Measurements from ENCODE around the gene GALNT8. TPM values are rescaled to one million over a fixed set of nuclear protein-coding genes. Genes with fewer than 3 reads are reported as not detected.

The GALNT8 gene
- polyA plus RNA-seq, 3 donors: 0.04 TPM; not detected in 2

- Mint-ChIP-seq H3K9me3 (peaks cover 0 to 3% (median 0%) of the 10 kb centered on the region in 7 donors), H3K4me1 (no peaks in the 10 kb centered on the region), H3K4me3 (no peak overlapping the region), H3K27me3 (ENCODE audit: low read depth in 3 of 3) (peaks cover 5 to 15% (median 8%) of the 10 kb centered on the region in 3 donors), H3K27ac (no peak overlapping the region), H3K36me3 (no peaks in the 10 kb centered on the region)
- no peak overlapping the region for H3K4me3 ChIP-seq (replicated peaks in 1 of 3; ENCODE audit: low read depth in 2 of 3, low read length in 3 of 3)
- H2AFZ ChIP-seq (ENCODE audit: insufficient read depth, low read depth, low read length, poor library complexity, severe bottlenecking): no peak overlapping the region
- no peak overlapping the region for H3K4me2 ChIP-seq (replicated peaks; ENCODE audit: extremely low read depth, low read length, poor library complexity, severe bottlenecking)
- DNase-seq: no peak
- H3K27ac ChIP-seq (ENCODE audit: low read depth in 1 of 2, low read length in 2 of 2): no peak overlapping the region
- H3K9ac ChIP-seq (ENCODE audit: insufficient read depth, low read length, poor library complexity, severe bottlenecking): no peak overlapping the region
- no peak for TF ChIP-seq CTCF (IDR thresholded peaks at IDR 0.05)
- no peaks in the 10 kb centered on the region for H3K4me1 ChIP-seq (ENCODE audit: control insufficient read depth in 1 of 2, insufficient read depth in 2 of 2, low read length in 2 of 2)
- H3K27me3 ChIP-seq (ENCODE audit: control insufficient read depth in 2 of 2, insufficient read depth in 2 of 2, low read length in 2 of 2): peaks cover 0 to 2% of the 10 kb centered on the region in 2 donors
- WGBS (ENCODE audit: insufficient coverage): no CpG with 5 or more reads among the region's 4 CpGs
- no peaks in the 10 kb centered on the region for H3K79me2 ChIP-seq (ENCODE audit: insufficient read depth, low read length)
- intact Hi-C loops (cut with micrococcal nuclease): no loop called here
- H4K20me1 ChIP-seq (ENCODE audit: insufficient read depth, low read length): no peaks in the 10 kb centered on the region
- no peaks in the 10 kb centered on the region for H3K36me3 ChIP-seq (replicated peaks in 1 of 2; ENCODE audit: control insufficient read depth in 1 of 2, insufficient read depth in 2 of 2, low read length in 2 of 2)
- no peaks in the 10 kb centered on the region for H3K9me3 ChIP-seq (replicated peaks in 1 of 2; ENCODE audit: control insufficient read depth in 1 of 2, insufficient read depth in 1 of 2, low read length in 2 of 2)
These were observed 22.8 kb downstream of the GALNT8 start for GRCh38 chr12:4743046-4743445.

DNA sequence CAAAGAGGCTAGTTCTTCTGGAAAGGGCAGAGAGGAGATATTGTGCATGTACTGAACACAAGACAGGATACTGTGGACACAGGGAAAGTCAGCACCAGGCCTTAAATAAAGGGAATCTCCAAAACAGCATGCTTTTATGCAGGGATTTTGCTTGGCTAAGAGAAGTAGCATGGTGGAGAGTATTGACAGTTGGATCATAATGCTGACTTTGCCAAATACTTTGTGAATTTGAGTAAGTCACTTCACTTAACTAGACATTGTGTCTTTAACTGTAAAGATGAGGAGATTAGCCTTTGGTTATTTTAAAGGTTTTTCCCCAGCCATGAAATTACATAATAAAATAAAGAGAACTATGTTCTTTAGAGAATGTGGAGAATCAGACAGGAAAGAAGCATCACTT is 24.5 kb downstream of the GALNT8 start:
- H3K4me3 Mint-ChIP-seq: no peak overlapping the region
- H3K27me3 Mint-ChIP-seq (ENCODE audit: low read depth in 3 of 3): peaks cover 12 to 14% (median 12%) of the 10 kb centered on the region in 3 donors
- Histone ChIP-seq H3K27me3 (ENCODE audit: control insufficient read depth in 2 of 2, insufficient read depth in 2 of 2, low read length in 2 of 2) (peaks cover 0 to 2% of the 10 kb centered on the region in 2 donors), H3K4me2 (replicated peaks; ENCODE audit: extremely low read depth, low read length, poor library complexity, severe bottlenecking) (no peak overlapping the region), H3K27ac (ENCODE audit: low read depth in 1 of 2, low read length in 2 of 2) (no peak overlapping the region), H3K9me3 (replicated peaks in 1 of 2; ENCODE audit: control insufficient read depth in 1 of 2, insufficient read depth in 1 of 2, low read length in 2 of 2) (no peaks in the 10 kb centered on the region), H3K4me1 (ENCODE audit: control insufficient read depth in 1 of 2, insufficient read depth in 2 of 2, low read length in 2 of 2) (no peaks in the 10 kb centered on the region), H3K9ac (ENCODE audit: insufficient read depth, low read length, poor library complexity, severe bottlenecking) (no peak overlapping the region), H3K79me2 (ENCODE audit: insufficient read depth, low read length) (no peaks in the 10 kb centered on the region), H3K36me3 (replicated peaks in 1 of 2; ENCODE audit: control insufficient read depth in 1 of 2, insufficient read depth in 2 of 2, low read length in 2 of 2) (no peaks in the 10 kb centered on the region), H2AFZ (ENCODE audit: insufficient read depth, low read depth, low read length, poor library complexity, severe bottlenecking) (no peak overlapping the region), H3K4me3 (replicated peaks in 1 of 3; ENCODE audit: low read depth in 2 of 3, low read length in 3 of 3) (no peak overlapping the region), H4K20me1 (ENCODE audit: insufficient read depth, low read length) (no peaks in the 10 kb centered on the region)
- H3K9me3 Mint-ChIP-seq: peaks cover 0 to 6% (median 1%) of the 10 kb centered on the region in 7 donors
- no peak overlapping the region for H3K27ac Mint-ChIP-seq
- no peaks in the 10 kb centered on the region for H3K4me1 Mint-ChIP-seq
- no peak for DNase-seq
- no peaks in the 10 kb centered on the region for H3K36me3 Mint-ChIP-seq
- intact Hi-C loops (cut with micrococcal nuclease): no loop called here
- TF ChIP-seq CTCF (IDR thresholded peaks at IDR 0.05): no peak
